Jurkat, Clone E6-1 (cell line): ENCODE results near the gene PCLO.
"Not testable (repeated sequence)": the region's sequence is repeated elsewhere in the genome, so short reads cannot be mapped to it uniquely, and the experiment has no call there.

Experiments used
- DNase-seq: peaks from one replicate; pipeline ENCODE4 v3.0.0-alpha.2; 2011; ENCODE audit warnings: low read depth, low spot score
- H3K4me3 ChIP-seq: 2 replicates; pipeline ENCODE4 v1.5.1; 2011; ENCODE audit warnings: mild to moderate bottlenecking, low read length, control low read depth, moderate library complexity

Gene PCLO

DNA sequence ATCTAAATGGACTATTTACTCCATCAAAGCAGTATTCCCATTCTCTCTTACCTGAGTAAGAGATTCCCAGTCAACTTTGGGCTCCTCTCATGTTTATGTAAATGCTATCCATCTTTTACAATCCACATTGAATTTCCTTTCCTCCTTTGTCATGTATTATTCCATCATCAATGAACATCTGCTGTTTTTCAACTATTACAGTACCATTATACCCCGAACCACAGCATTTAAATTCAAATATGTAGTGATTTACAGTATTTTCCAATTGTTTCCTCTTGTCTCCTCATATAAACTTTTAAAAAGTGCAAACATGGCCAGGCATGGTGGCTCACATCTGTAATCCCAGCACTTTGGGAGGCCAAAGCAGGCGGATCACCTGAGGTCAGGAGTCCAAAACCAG is 20.3 kb downstream of the PCLO start:
- no peak overlapping the region for H3K4me3 ChIP-seq
- DNase-seq, result no peak

- no peak overlapping the region for H3K4me3 ChIP-seq
- no peak for DNase-seq
Measured at GRCh38 chr7:83141927-83142326, 20.8 kb downstream of the PCLO start.

GRCh38 chr7:83130623-83131545 is 31.8 kb downstream of the PCLO start:
- no peak for DNase-seq
- no peak overlapping the region for H3K4me3 ChIP-seq

- DNase-seq, result no peak
- no peak overlapping the region for H3K4me3 ChIP-seq
Measured at GRCh38 chr7:83130191-83130590, 32.5 kb downstream of the PCLO start.

GRCh38 chr7:83119494-83119893 is 43.2 kb downstream of the PCLO start:
- no peak overlapping the region for H3K4me3 ChIP-seq
- DNase-seq, result no peak

- H3K4me3 ChIP-seq, result no peak overlapping the region
- no peak for DNase-seq
Measured at GRCh38 chr7:83119026-83119382, 43.7 kb downstream of the PCLO start.

- H3K4me3 ChIP-seq, result no peak overlapping the region
- no peak for DNase-seq
Measured at GRCh38 chr7:83118347-83119025, 44.2 kb downstream of the PCLO start.

DNA sequence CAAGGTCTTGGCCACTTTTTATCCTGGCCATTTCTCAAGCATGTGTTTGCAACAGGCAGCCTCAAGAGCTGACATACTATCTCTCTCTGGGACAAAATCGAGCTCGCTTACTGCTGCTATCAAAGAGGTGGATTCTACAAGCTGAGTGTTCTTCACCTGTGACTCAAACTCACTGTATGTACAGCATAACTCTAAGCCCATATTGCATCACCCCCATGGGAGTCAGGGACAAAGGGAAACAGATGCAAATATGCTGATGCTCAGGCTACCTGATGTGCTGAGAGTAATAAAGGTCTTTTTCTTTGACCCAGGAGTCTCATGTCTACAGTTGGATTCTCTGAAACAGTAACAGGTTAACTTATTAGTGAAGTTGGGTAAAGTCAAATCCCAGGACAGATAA is 45.2 kb downstream of the PCLO start:
- H3K4me3 ChIP-seq, result no peak overlapping the region
- DNase-seq, result no peak

DNA sequence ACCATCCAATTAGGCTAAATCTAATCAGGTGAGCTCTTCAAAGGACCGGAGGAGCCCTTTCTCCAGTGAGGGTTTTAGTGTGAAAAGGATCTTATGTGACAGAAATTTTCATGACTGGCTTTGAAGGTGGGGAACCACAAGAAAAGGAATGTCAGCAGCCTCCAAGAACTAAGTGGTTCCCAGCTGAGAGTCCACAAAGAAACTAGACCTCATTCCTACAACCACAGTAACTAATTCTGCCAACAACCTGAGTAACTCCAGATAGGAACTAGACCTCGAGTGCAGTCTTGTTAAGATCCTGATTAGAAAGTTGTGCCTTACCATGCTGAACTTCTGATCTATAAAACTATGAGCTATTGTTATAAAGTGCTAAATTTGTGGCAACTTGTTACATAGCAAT is 51.3 kb downstream of the PCLO start:
- no peak for DNase-seq
- no peak overlapping the region for H3K4me3 ChIP-seq

- no peak for DNase-seq
- no peak overlapping the region for H3K4me3 ChIP-seq
Measured at GRCh38 chr7:83109352-83109751, 53.3 kb downstream of the PCLO start.

DNA sequence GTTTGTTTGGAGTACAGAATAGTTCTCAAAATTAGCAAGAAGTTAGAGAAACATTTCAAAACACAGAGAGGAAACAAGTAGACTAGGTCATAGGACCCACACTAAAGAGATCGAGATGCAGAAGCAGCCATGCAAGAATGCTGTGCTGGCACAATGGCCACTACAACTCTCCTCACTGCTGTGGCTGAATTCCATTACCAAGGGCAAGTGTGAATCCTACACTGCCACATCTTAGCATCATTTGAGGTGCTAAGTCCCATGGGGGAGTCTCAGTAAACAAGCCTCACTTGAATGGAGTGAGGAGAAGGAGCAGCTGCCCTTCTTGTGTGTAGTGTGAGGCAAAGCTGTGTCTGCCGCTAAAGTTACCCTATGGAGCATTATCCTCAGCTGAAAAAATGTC is 56.7 kb downstream of the PCLO start:
- no peak for DNase-seq
- H3K4me3 ChIP-seq, result no peak overlapping the region

DNA sequence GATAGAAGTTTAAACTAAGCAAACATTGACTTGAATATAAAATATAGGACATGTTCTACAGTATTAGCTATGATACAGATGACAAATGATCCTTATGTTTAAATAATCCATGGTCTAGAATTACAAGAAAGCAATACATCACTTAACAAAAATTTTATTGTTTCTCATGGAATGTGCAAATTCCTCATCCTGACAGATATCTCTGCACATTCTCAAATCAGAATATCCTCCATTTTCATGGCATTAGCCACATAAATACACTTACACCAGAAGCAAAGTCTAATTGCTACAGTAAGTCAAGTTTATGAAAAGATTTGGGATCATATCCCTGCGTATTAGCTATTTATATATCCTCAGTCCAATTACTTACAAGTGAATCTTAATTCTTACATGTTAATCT is 57.6 kb downstream of the PCLO start:
- no peak for DNase-seq
- no peak overlapping the region for H3K4me3 ChIP-seq

DNA sequence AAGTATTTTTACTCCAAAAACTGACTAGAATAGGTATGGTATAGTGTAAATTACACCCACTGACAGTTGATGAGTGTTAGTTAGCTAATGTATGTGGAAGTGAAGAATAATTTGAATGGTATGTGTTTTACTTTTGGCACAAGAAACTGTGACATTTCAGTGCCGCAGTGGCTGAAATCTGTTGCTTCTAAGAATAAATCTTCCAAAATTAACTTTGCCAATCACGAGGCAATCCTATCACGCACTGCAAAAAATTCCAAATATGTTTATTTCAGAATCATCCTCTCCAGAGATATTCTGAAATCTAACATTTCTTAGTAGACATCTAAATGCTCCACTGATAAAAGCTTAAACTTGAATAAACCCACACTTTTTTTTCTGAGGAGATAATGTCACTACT is 61.2 kb downstream of the PCLO start:
- H3K4me3 ChIP-seq, result no peak overlapping the region
- no peak for DNase-seq

GRCh38 chr7:83096065-83096580 is 66.6 kb downstream of the PCLO start:
- DNase-seq, result no peak
- no peak overlapping the region for H3K4me3 ChIP-seq

DNA sequence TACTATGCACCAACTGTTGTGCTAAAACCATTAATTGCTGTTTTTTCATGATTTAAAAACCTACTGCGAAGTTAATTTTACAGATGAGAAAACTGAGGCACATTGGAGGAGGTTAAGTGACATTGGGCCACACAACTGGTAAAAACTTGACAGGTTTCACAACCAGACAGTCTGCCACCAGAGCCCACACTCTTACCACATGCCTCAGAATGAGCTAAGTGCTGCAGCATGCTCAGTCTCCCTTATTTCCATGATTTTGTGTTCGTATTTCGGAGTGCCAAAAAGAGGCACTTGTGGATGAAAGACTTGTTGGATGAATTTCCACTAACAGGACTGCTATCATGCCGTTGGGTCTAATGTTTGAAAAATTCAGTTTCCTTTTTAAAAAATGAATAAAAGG is 77.4 kb downstream of the PCLO start:
- no peak overlapping the region for H3K4me3 ChIP-seq
- no peak for DNase-seq

- not testable (repeated sequence) for DNase-seq, H3K4me3 ChIP-seq
Measured at GRCh38 chr7:83079879-83080278, 82.8 kb downstream of the PCLO start.

- DNase-seq, result no peak
- no peak overlapping the region for H3K4me3 ChIP-seq
Measured at GRCh38 chr7:83077328-83077727, 85.4 kb downstream of the PCLO start.

GRCh38 chr7:83072576-83073517 is 89.8 kb downstream of the PCLO start:
- no peak overlapping the region for H3K4me3 ChIP-seq
- DNase-seq, result no peak

DNA sequence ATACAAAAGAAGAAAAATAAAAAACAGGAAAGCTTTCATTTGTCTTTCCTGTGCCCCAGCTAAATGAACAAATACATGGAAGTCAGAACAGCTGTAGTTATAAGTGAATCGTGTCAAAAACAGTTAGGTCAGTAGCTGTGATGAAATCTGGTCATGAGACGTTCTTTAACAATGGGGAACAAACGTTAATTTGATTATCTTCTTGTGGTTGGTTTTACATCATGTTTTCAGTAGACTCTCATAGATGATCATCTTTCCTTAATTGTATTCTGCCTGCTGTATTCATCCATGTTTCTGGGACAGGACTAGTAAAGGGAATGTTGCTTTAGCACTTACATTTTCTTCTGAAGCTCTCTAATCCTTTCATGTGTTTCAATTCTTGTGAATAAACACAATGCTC is 97.0 kb downstream of the PCLO start:
- H3K4me3 ChIP-seq, result no peak overlapping the region
- DNase-seq, result no peak
